HG03521 (cell line): ENCODE data around the gene ST8SIA4.
A peak's percentile ranks its signal among the peaks of the same experiment; 100 is the strongest.

ENCODE experiments used
- ATAC-seq: cut with Tn5 transposase; IDR thresholded peaks from one replicate; pipeline ENCODE4 v1.9.1; 2021; ENCODE audit warnings: mild to moderate bottlenecking, moderate library complexity; ENCODE audit not compliant: unreplicated experiment

The ST8SIA4 gene

GRCh38 chr5:100872408-100873190 lies 30.5 kb downstream of the ST8SIA4 start:
- no peak for ATAC-seq

GRCh38 chr5:100867039-100867562 lies 36.0 kb downstream of the ST8SIA4 start:
- ATAC-seq: no peak

DNA sequence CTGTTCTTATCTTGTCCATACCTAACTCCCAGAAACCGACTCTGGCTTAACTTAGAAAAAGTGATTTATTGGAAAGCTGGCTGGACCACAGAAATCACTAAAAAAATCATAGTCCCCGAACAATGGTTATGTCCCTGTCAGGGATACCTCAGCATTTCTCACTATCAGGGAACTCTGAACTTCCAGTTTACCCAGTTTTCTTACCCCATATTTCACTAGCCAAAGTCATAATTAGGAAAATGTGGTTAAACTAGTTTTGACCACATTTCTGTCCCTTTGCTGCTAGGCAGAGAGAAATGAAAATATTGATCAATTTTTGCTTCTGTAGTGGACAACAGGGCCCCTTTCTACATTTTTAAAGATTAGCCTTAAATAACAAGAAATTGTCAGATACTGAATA lies 38.2 kb downstream of the ST8SIA4 start:
- no peak for ATAC-seq

GRCh38 chr5:100863739-100864138 lies 39.3 kb downstream of the ST8SIA4 start:
- ATAC-seq: no peak

DNA sequence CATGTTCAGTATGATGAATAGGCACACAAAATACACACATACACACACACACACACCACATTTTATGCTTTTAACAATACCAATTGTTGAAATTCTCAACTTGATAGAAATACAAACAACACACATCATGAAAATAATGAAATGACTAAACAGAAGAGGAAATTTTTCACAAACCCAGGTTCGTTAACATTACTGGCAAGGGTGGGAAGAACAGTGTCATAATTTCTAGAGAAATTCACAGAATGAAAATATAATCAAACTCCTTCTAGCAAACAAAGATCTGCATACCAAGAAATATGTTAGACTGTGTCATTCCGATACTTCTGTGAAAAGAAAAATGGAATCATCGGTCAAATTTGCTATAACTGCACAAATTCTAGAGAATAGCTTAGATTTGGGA lies 41.9 kb downstream of the ST8SIA4 start:
- ATAC-seq: no peak

- no peak for ATAC-seq
These were observed 42.7 kb downstream of the ST8SIA4 start for GRCh38 chr5:100860407-100860806.

- no peak for ATAC-seq
These were observed 44.0 kb downstream of the ST8SIA4 start for GRCh38 chr5:100858987-100859545.

GRCh38 chr5:100856462-100856861 lies 46.6 kb downstream of the ST8SIA4 start:
- ATAC-seq: no peak

GRCh38 chr5:100855937-100856430 lies 47.1 kb downstream of the ST8SIA4 start:
- ATAC-seq: no peak

DNA sequence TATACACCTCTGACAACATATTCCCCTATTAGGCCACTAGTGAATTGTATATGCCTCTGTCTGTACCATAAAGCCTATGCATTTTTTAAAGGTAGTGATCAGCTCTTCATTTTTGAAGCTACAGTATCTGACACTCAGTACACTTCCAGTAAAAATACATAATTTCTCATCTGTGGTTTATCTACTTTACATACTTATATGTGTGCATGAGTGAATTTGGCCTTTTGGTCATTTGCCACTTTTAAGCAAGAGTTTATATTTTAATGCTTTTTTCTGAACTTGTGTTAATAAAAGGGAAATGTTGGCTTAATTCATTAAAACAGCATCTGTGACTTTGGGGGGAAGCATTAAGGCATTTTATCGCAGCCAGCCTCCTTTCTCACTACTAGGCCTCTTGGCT lies 47.8 kb downstream of the ST8SIA4 start:
- ATAC-seq: no peak

DNA sequence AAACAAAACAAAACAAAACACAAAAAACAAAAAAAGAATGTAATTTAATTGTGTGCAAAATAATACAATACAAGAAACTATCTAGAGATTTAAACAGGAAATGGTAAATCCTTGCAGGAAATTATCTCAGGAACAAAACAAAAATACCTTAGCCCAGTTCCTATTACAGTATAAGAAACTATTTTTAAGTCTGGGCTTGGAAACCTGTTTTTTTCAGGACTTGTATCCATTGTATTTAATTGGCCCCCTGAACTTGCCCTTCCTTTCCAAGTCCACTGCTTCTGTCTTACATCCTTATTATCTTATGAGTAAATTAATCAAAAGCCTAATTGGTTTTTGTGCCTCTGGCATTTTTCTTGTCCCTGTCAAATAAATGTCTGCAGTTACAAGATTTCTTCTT lies 48.5 kb downstream of the ST8SIA4 start:
- ATAC-seq: no peak

DNA sequence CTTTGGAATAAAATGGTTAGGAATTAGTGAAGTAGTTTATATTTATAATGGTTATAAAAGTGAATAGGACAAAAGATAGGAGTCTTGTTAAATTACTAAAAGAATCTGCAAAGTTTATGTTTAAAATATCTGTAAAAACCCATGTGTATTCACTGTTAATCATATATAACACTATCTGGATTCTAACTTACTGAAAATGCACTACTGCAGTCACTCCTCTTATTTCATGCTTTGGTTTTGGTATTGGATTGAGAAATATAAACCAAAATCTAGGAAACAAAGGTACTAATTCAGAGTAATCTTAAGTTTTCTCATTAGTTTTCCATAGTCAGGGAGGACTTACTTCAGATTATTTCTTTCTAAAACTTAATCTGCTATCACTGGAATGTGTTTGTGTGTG lies 49.5 kb downstream of the ST8SIA4 start:
- ATAC-seq: no peak

DNA sequence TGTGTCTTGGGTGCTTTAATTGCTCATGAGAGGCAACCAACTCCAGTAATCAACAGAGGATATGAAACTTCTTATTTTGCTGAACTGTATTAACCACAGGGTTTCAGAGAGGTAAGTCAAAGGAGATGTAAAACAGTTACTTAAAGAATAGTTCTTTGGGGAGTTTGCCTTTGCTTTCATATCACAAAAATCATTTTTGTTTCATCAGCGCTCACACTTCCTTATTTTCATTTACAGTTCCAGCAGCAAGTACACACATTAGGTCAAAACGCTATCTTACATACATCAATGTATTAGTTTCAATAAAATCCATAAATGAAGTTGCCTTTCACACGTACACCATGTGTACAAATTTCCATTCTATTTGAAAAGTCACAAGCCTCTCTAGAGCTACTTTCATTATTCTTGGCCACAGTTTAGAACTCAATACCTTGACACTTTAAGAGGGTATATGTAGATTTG lies 50.1 kb downstream of the ST8SIA4 start:
- peak; percentile 94 for ATAC-seq

DNA sequence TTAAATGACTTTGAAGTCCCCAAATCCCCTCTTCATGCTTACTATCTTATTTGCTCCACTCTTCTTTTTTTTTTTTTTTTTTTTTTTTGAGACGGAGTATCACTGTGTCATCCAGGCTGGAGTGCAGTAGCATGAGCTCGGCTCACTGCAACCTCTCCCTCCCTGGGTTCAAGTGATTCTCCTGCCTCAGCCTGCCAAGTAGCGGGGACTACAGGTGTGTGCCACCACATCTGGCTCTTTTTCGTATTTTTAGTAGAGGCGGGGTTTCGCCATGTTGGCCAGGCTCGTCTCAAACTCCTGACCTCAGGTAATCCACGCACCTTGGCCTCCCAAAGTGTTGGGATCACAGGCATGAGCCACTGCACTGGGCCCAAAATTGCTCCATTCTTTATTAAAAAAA lies 51.0 kb downstream of the ST8SIA4 start:
- ATAC-seq: no peak

GRCh38 chr5:100846772-100847171 lies 56.3 kb downstream of the ST8SIA4 start:
- ATAC-seq: no peak

- no peak for ATAC-seq
These were observed 61.0 kb downstream of the ST8SIA4 start for GRCh38 chr5:100842080-100842479.

GRCh38 chr5:100841358-100842076 lies 61.6 kb downstream of the ST8SIA4 start:
- peak; percentile 41 for ATAC-seq

GRCh38 chr5:100840789-100841188 lies 62.3 kb downstream of the ST8SIA4 start:
- ATAC-seq: no peak

DNA sequence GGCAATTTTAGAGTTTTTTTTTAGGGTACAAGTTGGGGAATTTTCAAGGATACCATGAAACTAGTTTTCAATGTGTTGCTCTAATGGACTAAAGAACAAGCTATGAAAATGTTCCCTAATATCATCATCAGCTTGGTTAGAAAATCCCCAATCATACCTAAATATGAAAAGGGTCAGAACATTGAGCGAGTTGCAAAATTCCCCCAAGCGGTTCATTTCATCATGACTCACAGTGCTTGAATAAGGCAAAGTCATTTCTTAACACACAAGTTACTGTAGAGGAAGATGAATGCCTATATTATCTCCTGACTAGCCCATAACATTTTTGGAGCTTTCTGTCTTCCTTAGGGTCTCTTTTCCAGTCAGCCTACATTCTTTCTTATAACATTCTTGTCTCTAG lies 62.7 kb downstream of the ST8SIA4 start:
- peak; percentile 64 for ATAC-seq

DNA sequence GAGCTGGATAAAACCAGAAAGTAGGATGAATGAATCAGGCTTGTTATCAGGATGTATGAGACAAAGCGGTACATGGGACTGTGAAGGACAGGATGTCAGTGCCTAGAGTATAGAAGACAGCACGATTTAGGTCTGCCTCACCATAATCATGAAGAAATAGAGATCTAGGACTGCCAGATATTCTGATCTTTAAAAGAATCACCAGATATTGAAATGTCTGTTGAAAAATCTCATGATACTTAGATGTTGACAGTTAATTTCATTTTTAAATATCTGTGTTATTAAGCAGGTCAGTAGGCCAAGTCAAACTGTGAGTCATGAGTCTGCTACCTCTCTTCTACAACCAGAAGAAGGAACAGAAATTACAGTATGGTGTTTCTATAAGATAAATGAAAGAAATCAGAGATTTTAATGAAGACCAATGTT lies 65.0 kb downstream of the ST8SIA4 start:
- no peak for ATAC-seq

DNA sequence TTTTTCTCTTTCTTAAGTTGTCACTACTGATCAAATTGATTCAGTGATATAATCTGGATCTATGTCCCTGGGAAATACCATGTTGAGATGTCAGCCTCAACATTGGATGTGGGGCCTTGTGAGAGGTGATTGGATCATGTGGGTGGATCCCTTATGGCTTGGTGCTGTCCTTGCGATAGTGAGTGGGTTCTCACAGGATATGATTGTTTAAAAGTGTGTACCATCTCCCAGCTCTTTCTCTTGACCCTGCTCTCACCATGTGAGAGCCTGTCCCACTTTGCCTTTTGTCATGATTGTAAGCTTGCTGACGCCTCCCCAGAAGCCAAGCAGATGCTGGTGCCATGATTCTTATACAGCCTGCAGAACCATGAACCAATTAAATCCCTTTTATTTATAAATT lies 68.6 kb downstream of the ST8SIA4 start:
- ATAC-seq: no peak
